Caco-2 (cell line): Measurements from ENCODE around the gene SLC39A11. TPM values are rescaled to one million over a fixed set of nuclear protein-coding genes. Genes with fewer than 3 reads are reported as not detected.
"Not testable (repeated sequence)": the region's sequence is repeated elsewhere in the genome, so short reads cannot be mapped to it uniquely, and the experiment has no call there.

Experiments used
- BruUV-seq: library from RNA; stranded (reverse); fragments of 400-500 nt; replicated peaks from 2 replicates; lab custom pipeline; 2021; lab: Mats Ljungman, UMichigan
- CTCF ChIA-PET: fragments of 300-600 bp; sonication (Branson Sonifier 250); formaldehyde crosslinking; loops from one replicate; lab custom pipeline; 2022; ENCODE audit warnings: antibody characterized with exemption; lab: Charles Lee
- POLR2A ChIA-PET: fragments of 300-600 bp; sonication (Branson Sonifier 250); formaldehyde crosslinking; loops from one replicate; lab custom pipeline; 2022; ENCODE audit warnings: antibody characterized with exemption; lab: Charles Lee
- DNase-seq, 2 experiments: peaks; one replicate each; pipeline versions ENCODE4 v3.0.0 to v3.0.0-alpha.2; 2020 to 2022
- H3K27me3 ChIP-seq: replicated peaks from 2 replicates; pipeline ENCODE4 v1.6.0; 2011; ENCODE audit warnings: low read length; ENCODE audit not compliant: control insufficient read depth, insufficient read depth
- H3K36me3 ChIP-seq: 2 replicates; pipeline ENCODE4 v1.5.1; 2011; ENCODE audit warnings: low read length; ENCODE audit not compliant: control insufficient read depth, insufficient read depth
- H3K4me1 ChIP-seq: fragments of 250-450 bp; sonication (Bioruptor Pico); 2 replicates; pipeline ENCODE4 v1.5.1; 2020; ENCODE audit warnings: mild to moderate bottlenecking
- H3K4me3 ChIP-seq: 2 replicates; pipeline ENCODE4 v1.5.1; 2011; ENCODE audit warnings: low read depth, mild to moderate bottlenecking, control low read depth, low read length
- H3K9me3 ChIP-seq: fragments of 250-450 bp; sonication (Bioruptor Pico); 2 replicates; pipeline ENCODE4 v1.5.1; 2020; ENCODE audit warnings: mild to moderate bottlenecking, moderate library complexity
- H3K27ac Mint-ChIP-seq: one replicate; pipeline ENCODE4 v1.8.0; 2022; ENCODE audit warnings: mixed read lengths; ENCODE audit not compliant: unreplicated experiment
- H3K27me3 Mint-ChIP-seq: one replicate; pipeline ENCODE4 v1.8.0; 2022; ENCODE audit warnings: mixed read lengths; ENCODE audit not compliant: insufficient read depth, unreplicated experiment
- H3K36me3 Mint-ChIP-seq: one replicate; pipeline ENCODE4 v1.8.0; 2022; ENCODE audit warnings: mild to moderate bottlenecking, mixed read lengths; ENCODE audit not compliant: insufficient read depth, unreplicated experiment
- H3K4me1 Mint-ChIP-seq: one replicate; pipeline ENCODE4 v1.8.0; 2022; ENCODE audit warnings: low read depth, mixed read lengths; ENCODE audit not compliant: unreplicated experiment
- H3K4me3 Mint-ChIP-seq: one replicate; pipeline ENCODE4 v1.8.0; 2022; ENCODE audit warnings: mild to moderate bottlenecking, moderate library complexity, mixed read lengths; ENCODE audit not compliant: unreplicated experiment
- H3K9me3 Mint-ChIP-seq: one replicate; pipeline ENCODE4 v1.8.0; 2022; ENCODE audit warnings: mixed read lengths; ENCODE audit not compliant: unreplicated experiment
- intact Hi-C: fragments of 100-400 bp; cut with micrococcal nuclease; formaldehyde crosslinking; loops from one replicate; pipeline ENCODE4 v1.10.0; 2022; ENCODE audit not compliant: unreplicated experiment
- total RNA-seq: library from RNA; stranded (reverse); gene quantifications from 2 replicates; pipeline ENCODE4 v1.2.3, GENCODE V29; 2022
- TF ChIP-seq, protein P1 (sequence below), 2 experiments: fragments of 200-600 bp in 1 of 2; IDR thresholded peaks; 1 replicate in 1 of 2; 2 replicates in 1 of 2; pipeline versions ENCODE4 v1.5.1 to v1.8.0; 2011 to 2022; ENCODE audit warnings: antibody characterized with exemption in 1 of 2, control low read depth in 1 of 2, inconsistent platforms in 1 of 2, low read depth in 1 of 2, low read length in 1 of 2, mild to moderate bottlenecking in 1 of 2, moderate library complexity in 1 of 2; ENCODE audit not compliant: insufficient read depth in 1 of 2, severe bottlenecking in 1 of 2, unreplicated experiment in 1 of 2

Gene SLC39A11
- total RNA-seq, 1 experiment from 2014 or later, result 26.4 TPM

GRCh38 chr17:72832306-72832705 lies 260.2 kb downstream of the SLC39A11 start:
- ChIA-PET CTCF (interaction anchor here (1.0 kb wide), 1 partner anchor 104 kb away, joined by 3 read pairs; no protein-coding TSS in a partner anchor), POLR2A (no interaction called here)
- Histone ChIP-seq H3K9me3 (no peaks in the 10 kb centered on the region), H3K27me3 (no peaks in the 10 kb centered on the region), H3K4me3 (no peak overlapping the region), H3K36me3 (no peaks in the 10 kb centered on the region), H3K4me1 (no peaks in the 10 kb centered on the region)
- Mint-ChIP-seq H3K9me3 (no peaks in the 10 kb centered on the region), H3K4me1 (no peaks in the 10 kb centered on the region), H3K4me3 (no peak overlapping the region), H3K36me3 (no peaks in the 10 kb centered on the region), H3K27ac (no peak overlapping the region), H3K27me3 (no peaks in the 10 kb centered on the region)
- intact Hi-C loops, result no loop called here
- DNase-seq, result no peak
- TF ChIP-seq, protein P1, sequence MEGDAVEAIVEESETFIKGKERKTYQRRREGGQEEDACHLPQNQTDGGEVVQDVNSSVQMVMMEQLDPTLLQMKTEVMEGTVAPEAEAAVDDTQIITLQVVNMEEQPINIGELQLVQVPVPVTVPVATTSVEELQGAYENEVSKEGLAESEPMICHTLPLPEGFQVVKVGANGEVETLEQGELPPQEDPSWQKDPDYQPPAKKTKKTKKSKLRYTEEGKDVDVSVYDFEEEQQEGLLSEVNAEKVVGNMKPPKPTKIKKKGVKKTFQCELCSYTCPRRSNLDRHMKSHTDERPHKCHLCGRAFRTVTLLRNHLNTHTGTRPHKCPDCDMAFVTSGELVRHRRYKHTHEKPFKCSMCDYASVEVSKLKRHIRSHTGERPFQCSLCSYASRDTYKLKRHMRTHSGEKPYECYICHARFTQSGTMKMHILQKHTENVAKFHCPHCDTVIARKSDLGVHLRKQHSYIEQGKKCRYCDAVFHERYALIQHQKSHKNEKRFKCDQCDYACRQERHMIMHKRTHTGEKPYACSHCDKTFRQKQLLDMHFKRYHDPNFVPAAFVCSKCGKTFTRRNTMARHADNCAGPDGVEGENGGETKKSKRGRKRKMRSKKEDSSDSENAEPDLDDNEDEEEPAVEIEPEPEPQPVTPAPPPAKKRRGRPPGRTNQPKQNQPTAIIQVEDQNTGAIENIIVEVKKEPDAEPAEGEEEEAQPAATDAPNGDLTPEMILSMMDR (IDR thresholded peaks at IDR 0.05; ENCODE audit: insufficient read depth in 1 of 2, low read depth in 1 of 2, low read length in 1 of 2, severe bottlenecking in 1 of 2, unreplicated experiment in 1 of 2), result no peak
- no TSS peak for BruUV-seq

DNA sequence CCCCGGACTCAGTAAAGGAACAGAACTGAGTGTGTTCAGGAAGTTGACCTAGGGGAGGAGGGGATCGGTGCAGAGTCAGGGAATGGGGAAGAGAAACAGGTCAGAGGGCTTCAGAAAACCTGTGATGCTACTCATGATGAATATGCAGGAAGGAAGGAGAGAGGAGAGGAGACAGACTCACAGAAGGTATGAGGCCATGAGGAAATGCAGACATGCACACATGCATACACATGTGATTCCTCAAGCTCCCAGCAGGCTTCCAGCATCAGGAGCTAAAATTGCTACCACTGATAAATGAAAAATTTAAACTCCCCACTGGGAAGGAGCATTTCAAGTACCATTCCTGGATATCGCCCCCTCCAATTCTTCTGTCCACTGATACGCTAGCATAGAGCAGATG lies 262.6 kb downstream of the SLC39A11 start:
- Histone ChIP-seq H3K4me3 (no peak overlapping the region), H3K9me3 (peaks cover 14% of the 10 kb centered on the region), H3K36me3 (peaks cover 2% of the 10 kb centered on the region; the same call in 1 of the 2 replicates), H3K27me3 (no peaks in the 10 kb centered on the region), H3K4me1 (no peaks in the 10 kb centered on the region)
- Mint-ChIP-seq H3K4me3 (no peak overlapping the region), H3K9me3 (peaks cover 19% of the 10 kb centered on the region), H3K36me3 (no peaks in the 10 kb centered on the region), H3K4me1 (no peaks in the 10 kb centered on the region), H3K27ac (no peak overlapping the region), H3K27me3 (no peaks in the 10 kb centered on the region)
- ChIA-PET POLR2A (no interaction called here), CTCF (interaction anchor here (0.7 kb wide), 1 partner anchor 208 kb away, joined by 3 read pairs; no protein-coding TSS in a partner anchor)
- TF ChIP-seq, protein P1 (IDR thresholded peaks at IDR 0.05; ENCODE audit: insufficient read depth in 1 of 2, low read depth in 1 of 2, low read length in 1 of 2, severe bottlenecking in 1 of 2, unreplicated experiment in 1 of 2), result no peak
- DNase-seq, result no peak
- BruUV-seq, result no TSS peak
- intact Hi-C loops, result no loop called here

GRCh38 chr17:72826602-72827001 lies 265.9 kb downstream of the SLC39A11 start:
- no peaks in the 10 kb centered on the region for H3K36me3 Mint-ChIP-seq
- no peak overlapping the region for H3K27ac Mint-ChIP-seq
- Histone ChIP-seq H3K4me1 (no peaks in the 10 kb centered on the region), H3K36me3 (peaks cover 2% of the 10 kb centered on the region; the same call in 1 of the 2 replicates), H3K27me3 (no peaks in the 10 kb centered on the region), H3K9me3 (peaks cover 18% of the 10 kb centered on the region), H3K4me3 (no peak overlapping the region)
- DNase-seq, result no peak
- H3K27me3 Mint-ChIP-seq, result no peaks in the 10 kb centered on the region
- peaks cover 38% of the 10 kb centered on the region for H3K9me3 Mint-ChIP-seq
- ChIA-PET POLR2A (no interaction called here), CTCF (no interaction called here)
- BruUV-seq, result no TSS peak
- H3K4me3 Mint-ChIP-seq, result no peak overlapping the region
- intact Hi-C loops, result no loop called here
- no peaks in the 10 kb centered on the region for H3K4me1 Mint-ChIP-seq
- TF ChIP-seq, protein P1 (IDR thresholded peaks at IDR 0.05; ENCODE audit: insufficient read depth in 1 of 2, low read depth in 1 of 2, low read length in 1 of 2, severe bottlenecking in 1 of 2, unreplicated experiment in 1 of 2), result no peak

DNA sequence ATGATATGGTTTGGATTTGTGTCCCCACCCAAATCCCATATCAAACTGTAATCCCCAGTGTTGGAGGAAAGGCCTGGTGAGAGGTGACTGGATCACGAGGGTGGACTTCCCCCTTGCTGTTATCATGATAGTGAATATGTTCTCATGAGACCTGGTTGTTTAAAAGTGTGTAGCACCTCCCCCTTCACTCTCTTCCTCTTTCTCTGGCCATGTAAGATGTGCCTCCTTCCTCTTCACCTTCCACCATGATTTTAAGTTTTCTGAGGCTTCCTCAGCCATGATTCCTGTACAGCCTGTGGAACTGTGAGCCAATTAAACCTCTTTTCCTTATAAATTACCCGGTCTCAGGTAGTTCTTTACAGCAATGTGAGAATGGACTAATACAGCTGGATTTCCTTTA lies 266.4 kb downstream of the SLC39A11 start:
- H3K4me3 Mint-ChIP-seq, H3K36me3 Mint-ChIP-seq, H3K36me3 ChIP-seq, H3K4me1 ChIP-seq, H3K27me3 Mint-ChIP-seq, H3K27me3 ChIP-seq, H3K27ac Mint-ChIP-seq, DNase-seq, BruUV-seq, POLR2A ChIA-PET, intact Hi-C loops, CTCF ChIA-PET, H3K4me1 Mint-ChIP-seq, H3K4me3 ChIP-seq: not testable (repeated sequence)
- peaks cover 18% of the 10 kb centered on the region for H3K9me3 ChIP-seq
- H3K9me3 Mint-ChIP-seq, result peaks cover 38% of the 10 kb centered on the region
